Left cardiac atrium (tissue), 4 donors: ENCODE data around the gene ZNF407. TPM values are rescaled to one million over a fixed set of nuclear protein-coding genes. Genes with fewer than 3 reads are reported as not detected.
"Not testable (repeated sequence)": the region's sequence is repeated elsewhere in the genome, so short reads cannot be mapped to it uniquely, and the experiment has no call there.

Source experiments
- ATAC-seq, 2 donors: fragments of 200-7000 bp; cut with Tn5 transposase; one replicate each; pipeline ENCODE4 v1.9.1; 2020; ENCODE audit warnings: mild to moderate bottlenecking in 2 of 2, moderate library complexity in 2 of 2
- DNase-seq: peaks from one replicate; pipeline ENCODE4 v3.0.0-alpha.2; 2020
- intact Hi-C, 2 donors: fragments of 100-400 bp; cut with DNase I; formaldehyde crosslinking; loops; one replicate each; pipeline versions ENCODE4 v1.14.1 to v1.15.1; 2022 to 2023
- total RNA-seq, 2 donors: library from RNA; stranded (reverse); fragmentation: NEBNext Ultra II Directional; extraction: Animal tissue kit (Norgen Biotek cat#: 25700); gene quantifications; one replicate each; pipeline ENCODE4 v1.2.1, GENCODE V29; 2021
- donor health status: DM: no; HTN: yes; CAD: no.
- donor health status: DM: no; HTN: yes; CAD: no; lungs with severe emphysema.
- donor health status: DM: yes; HTN: yes; CAD: no.
- donor health status: Dilated cardiomyopathy.

The ZNF407 gene
- total RNA-seq, 2 donors from 2014 or later = 10.1 to 10.6 TPM

DNA sequence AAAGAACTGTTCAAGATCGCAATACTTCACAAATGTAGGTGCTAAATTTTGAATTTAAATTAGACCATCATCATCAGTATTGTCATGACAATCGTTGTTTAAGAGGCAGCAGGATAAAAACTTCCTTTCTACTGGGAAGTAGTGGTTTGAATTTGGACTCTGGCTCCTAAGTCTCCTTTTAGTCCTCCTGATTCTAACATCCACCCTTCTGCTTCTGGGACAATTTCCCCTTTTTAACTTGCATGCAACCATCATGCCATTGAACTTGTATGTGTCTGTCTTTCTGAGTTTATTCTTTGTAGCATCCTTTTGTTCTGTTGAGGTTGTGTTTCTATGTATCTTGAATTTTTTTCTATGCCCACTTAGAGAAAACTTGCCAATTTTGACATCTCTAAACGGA is 361.5 kb downstream of the ZNF407 start:
- no peak for ATAC-seq
- intact Hi-C loops = no loop called here

DNA sequence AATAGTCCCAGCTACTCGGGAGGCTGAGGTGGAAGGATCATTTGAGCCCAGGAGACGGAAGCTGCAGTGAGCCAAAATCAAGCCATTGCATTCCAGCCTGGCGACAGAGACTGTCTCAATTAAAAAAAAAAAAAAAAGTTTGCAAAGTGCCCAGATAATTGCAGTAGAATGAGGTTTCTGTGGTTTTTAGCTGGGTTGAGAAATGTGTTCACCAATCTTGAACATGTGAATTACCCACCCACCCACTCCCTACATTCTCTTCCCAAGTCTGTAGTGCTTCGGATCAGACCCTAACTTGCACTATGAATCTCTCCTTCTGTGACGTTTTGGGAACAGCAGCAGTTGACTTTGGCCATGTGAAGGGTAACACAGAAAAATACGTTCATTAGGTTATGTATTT is 363.9 kb downstream of the ZNF407 start:
- no peak for DNase-seq
- no peak for ATAC-seq
- intact Hi-C loops = no loop called here

More for the DNA sequence above, 361.5 kb downstream of the ZNF407 start:
- DNase-seq = no peak

GRCh38 chr18:74963820-74964446 is 366.3 kb downstream of the ZNF407 start:
- no peak for DNase-seq
- intact Hi-C loops = no loop called here
- ATAC-seq = peak; percentile 71 to 79

DNA sequence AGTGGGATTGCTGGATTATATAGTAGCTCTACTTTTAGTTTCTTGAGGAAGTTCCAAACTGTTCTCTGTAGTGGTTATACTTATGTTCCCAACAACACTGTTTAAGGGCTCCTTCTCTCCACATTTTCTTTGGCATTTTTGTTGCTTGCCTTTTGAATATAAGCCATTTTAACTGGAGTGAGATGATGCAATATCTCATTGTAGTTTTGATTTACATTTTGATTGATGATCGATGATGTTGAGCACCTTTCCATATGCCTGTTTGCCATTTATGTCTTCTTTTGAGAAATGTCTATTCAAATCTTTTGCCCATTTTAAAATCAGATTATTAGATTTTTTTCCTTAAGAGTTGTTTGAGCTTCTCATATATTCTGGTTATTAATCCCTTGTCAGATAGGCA is 368.0 kb downstream of the ZNF407 start:
- no peak for ATAC-seq
- intact Hi-C loops = loop anchor here in 1 of 2 donors (5.0 kb wide), 1 partner anchor 313 kb away; no protein-coding TSS in a partner anchor
- DNase-seq = no peak

- intact Hi-C loops = loop anchor here in 1 of 2 donors (5.0 kb wide), 1 partner anchor 315 kb away; no protein-coding TSS in a partner anchor
- ATAC-seq (no peak), DNase-seq (no peak)
Observed at GRCh38 chr18:74967438-74967837, 369.8 kb downstream of the ZNF407 start.

- DNase-seq = no peak
- intact Hi-C loops = loop anchor here in 1 of 2 donors (5.0 kb wide), 1 partner anchor 316 kb away; no protein-coding TSS in a partner anchor
- ATAC-seq = no peak
Observed at GRCh38 chr18:74967979-74968378, 370.3 kb downstream of the ZNF407 start.

DNA sequence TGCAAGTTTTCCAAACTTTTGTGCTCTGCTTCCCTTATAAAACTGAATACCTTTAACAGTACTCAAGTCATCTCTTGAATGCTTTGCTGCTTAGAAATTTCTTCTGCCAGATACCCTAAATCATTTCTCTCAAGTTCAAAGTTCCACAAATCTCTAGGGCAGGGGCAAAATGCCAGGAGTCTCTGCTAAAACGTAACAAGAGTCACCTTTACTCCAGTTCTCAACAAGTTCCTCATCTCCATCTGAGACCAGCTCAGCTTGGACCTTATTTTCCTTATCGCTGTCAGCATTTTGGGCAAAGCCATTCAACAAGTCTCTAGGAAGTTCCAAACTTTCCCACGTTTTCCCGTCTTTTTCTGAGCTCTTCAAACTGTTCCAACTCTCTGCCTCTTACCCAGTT is 373.7 kb downstream of the ZNF407 start:
- DNase-seq, ATAC-seq, intact Hi-C loops: not testable (repeated sequence)

DNA sequence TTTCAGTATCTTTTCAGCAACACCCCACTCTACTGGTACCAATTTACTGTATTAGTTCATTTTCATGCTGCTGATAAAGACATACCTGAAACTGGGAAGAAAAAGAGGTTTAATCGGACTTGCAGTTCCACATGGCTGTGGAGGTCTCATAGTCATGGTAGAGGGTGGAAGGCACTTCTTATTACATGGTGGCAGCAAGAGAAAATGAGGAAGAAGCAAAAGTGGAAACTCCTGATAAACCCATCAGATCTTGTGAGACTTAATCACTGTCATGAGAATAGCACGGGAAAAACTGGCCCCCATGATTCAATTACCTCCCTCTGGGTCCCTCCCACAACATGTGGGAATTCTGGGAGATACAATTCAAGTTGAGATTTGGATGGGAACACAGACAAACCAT is 374.1 kb downstream of the ZNF407 start:
- intact Hi-C loops, DNase-seq, ATAC-seq: not testable (repeated sequence)

DNA sequence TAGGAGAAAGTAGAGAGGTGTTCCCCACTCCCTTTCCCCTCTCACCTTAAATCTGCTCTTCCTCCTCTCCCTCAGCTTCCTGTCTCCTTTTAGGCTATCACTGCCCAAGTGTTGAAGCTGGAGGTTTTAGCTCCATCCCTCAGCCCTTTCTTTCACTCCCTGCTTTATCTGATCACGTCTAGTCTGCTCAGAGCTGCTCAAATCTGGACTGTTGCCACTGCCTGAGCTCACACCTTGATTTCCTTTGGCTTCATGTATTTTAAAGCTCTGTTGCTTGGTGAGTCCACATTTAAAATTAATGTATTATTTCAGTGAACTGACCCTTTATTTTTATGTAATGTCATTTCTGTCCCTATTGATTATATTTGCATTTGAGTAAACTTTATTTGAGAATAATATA is 374.7 kb downstream of the ZNF407 start:
- intact Hi-C loops = no loop called here
- no peak for ATAC-seq

DNA sequence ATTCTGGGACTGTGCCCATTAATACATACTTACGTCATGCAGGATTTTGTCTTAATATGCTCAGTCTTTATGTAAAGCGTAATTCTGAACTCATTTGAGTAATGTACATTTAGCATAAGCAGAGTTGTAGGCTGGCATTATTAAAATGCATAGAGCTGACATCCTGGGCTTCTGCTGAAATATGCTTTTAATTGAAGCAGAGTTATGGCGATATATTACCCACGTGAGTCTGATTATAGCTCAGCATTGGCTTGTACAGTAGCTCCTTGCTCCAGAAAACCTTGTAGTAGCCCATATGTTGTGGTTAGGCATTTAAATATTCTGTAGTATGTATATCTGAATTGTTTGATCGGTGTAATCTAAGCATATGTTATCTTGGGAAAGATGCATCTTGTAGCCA is 377.3 kb downstream of the ZNF407 start:
- DNase-seq (no peak), ATAC-seq (no peak)
- intact Hi-C loops = no loop called here

More for the DNA sequence above, 374.7 kb downstream of the ZNF407 start:
- no peak for DNase-seq

GRCh38 chr18:74976331-74976909 is 378.8 kb downstream of the ZNF407 start:
- no peak for ATAC-seq
- intact Hi-C loops = no loop called here

GRCh38 chr18:74977041-74977440 is 379.4 kb downstream of the ZNF407 start:
- DNase-seq (no peak), ATAC-seq (no peak)
- intact Hi-C loops = no loop called here

More at GRCh38 chr18:74976331-74976909, 378.8 kb downstream of the ZNF407 start:
- no peak for DNase-seq

DNA sequence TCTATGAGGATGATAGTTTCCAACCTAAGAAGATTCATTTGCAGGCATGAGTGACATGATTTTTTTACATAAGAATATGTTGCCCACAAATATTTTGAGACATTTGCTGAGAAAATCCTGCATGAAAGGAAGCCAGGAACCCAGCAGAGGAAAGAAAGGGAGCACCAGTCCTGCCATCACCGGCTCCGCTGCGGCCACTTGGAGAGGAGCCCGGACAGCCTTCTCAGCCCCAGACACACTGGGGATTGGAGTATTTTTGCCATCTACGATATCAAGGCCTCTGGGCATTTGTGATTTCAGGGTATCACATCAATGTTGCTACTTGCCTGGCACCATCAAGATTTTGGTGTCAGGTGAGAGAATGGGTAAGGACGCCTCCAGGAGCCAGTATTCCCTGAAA is 383.0 kb downstream of the ZNF407 start:
- ATAC-seq (no peak), DNase-seq (no peak)
- intact Hi-C loops = no loop called here

DNA sequence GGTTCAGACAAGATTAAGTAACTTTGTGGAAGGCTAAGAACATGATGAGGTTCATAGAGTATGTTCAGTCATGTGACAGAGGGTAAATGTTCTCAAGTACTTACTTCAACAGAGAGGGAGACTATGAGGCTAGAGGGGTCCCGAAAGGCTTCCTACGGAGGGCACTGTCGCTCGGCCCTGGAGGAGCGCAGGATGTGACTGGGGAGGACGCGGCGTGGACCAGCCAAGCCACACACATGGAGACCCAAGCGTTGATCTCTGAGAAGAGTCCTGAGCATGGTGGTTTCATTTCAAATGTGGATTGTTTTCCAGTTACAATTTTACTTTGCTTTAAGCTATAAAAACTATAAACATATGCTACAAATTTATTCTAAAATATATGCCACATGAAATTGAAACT is 383.8 kb downstream of the ZNF407 start:
- DNase-seq (no peak), ATAC-seq (no peak)
- intact Hi-C loops = no loop called here

DNA sequence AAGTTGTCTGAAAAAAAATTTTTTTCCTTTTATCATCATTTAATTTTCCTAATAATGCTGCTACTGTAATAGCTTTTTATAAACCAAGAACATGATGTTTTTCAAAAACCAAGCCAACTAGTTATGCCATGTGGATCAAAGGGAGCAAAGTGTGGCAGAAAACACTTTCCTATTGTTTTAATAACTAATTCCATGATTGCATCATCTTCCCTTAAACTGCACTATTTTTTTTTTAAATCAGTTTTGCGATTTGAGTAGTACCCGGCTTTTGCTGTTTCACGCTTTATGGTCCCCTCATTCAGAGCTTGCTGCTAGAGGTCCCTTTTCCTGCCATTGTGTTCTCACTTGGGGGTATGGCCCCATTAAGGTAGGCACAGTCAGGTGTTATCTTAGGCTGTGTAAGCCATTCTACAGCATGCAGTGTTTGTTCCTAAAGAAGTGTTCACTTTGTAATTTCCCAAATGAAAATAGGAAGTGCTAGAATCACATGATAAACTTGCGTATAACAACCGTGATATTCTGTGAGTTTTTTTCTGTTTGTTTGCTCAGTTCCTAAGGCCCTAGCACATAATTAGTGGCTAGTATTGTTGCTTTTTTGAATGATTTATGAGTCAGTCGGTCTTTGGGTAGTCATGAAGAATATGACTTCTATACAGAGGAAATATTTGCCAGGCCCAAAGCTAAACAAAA is 385.4 kb downstream of the ZNF407 start:
- no peak for DNase-seq
- ATAC-seq = peak in 1 of 2 donors; percentile 27
- intact Hi-C loops = no loop called here

DNA sequence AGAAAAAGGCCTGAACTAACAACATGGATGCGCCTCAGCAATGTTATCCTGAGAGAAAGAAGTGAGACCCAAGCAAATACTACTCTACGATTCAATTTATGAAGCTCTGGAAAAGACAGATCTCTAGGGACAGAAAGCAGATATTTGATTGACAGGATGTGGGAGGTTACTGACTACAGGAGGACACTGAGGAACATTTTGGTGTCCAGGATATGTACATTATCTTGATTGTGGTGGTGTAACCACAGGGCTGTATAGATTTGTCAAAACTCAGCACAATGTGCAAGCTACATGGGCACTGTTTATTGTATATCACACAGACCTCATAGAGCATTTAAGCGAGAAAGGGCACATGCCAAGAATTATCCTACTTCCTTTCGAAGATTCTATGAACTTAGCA is 391.5 kb downstream of the ZNF407 start:
- intact Hi-C loops = no loop called here
- ATAC-seq (no peak), DNase-seq (no peak)

- intact Hi-C loops = no loop called here
- DNase-seq (no peak), ATAC-seq (peak in 1 of 2 donors; percentile 29)
Observed at GRCh38 chr18:74990563-74991081, 393.0 kb downstream of the ZNF407 start.

DNA sequence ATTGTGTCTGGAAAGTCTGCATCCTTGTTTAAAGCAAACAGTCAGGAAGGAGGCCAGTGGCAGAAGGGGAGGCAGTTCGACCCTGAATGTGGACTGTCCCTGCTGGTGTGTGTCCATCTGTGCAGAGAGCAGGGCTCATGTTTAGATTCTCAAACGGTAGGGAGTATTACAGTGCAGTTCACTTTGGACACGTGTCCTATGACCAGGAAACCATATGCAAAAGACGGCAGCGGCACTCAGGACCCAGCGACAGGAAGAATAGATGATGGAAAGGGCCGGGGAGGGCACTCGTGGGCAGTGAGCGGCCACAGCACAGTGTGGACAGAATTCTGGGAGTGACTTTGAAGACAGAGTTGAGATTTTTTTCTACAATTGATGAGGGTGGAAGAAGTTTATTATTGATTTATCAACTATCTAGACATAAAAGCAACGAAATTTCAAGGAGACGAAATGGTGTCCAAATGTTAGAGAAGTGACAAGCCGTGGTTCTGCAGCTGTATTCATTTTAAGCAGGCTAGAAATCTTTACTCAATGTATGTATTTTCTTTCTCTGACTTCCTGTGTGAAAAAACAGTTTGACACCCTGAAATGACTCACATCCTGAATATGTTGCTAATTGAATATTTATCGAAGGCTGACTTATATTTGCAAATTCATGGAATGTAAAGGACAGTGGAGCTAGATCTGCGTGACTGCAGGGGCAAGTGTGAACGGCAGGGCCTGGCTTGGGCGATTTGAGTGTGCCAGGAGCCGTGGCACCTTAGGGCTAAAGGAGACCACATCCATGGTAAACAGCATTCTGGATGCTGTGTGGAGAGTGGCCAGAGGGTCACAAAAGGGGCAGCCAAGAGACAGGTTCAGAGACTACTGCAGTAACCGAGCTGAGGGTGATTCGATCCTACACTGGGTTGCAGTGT is 397.1 kb downstream of the ZNF407 start:
- intact Hi-C loops = no loop called here
- ATAC-seq = peak in 1 of 2 donors; percentile 59
- DNase-seq = no peak

DNA sequence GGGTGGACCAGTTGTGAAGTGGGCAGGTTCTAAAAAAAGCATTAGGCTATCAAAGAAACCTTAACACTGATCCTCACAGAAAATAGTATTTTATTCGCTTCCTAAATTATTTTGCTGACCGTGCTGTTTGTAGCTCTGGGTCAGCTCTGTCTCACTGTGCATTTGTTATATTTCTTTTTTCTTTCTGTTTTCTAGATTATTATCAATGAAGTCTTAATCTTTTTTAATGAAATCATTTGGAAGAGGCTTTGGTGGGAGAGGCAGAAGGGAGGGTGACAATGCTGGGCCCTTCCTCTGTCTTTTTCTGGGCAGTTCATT is 397.7 kb downstream of the ZNF407 start:
- no peak for DNase-seq
- intact Hi-C loops = no loop called here
- ATAC-seq = no peak
